DND-41 (cell line): ENCODE measurements around the gene BBS9.

Experiments used
- CTCF ChIP-seq: IDR thresholded peaks from 2 replicates; pipeline ENCODE4 v1.5.1; 2012; ENCODE audit warnings: borderline replicate concordance, low read length, moderate library complexity, mild to moderate bottlenecking; ENCODE audit not compliant: poor library complexity, severe bottlenecking; ENCODE audit errors: extremely low read depth
- EZH2 ChIP-seq: IDR thresholded peaks from 3 replicates; pipeline ENCODE4 v1.6.1; 2012; ENCODE audit warnings: borderline replicate concordance, low read depth, mild to moderate bottlenecking, moderate library complexity, low read length, inconsistent platforms; ENCODE audit not compliant: severe bottlenecking

GRCh38 chr7:33449847-33450246, 320.5 kb downstream of the BBS9 start:
- TF ChIP-seq EZH2 = no peak
- no peak for TF ChIP-seq CTCF
